GM18873 (cell line): Measurements from ENCODE around the gene TMIGD3.
"Not testable (repeated sequence)": the region's sequence is repeated elsewhere in the genome, so short reads cannot be mapped to it uniquely, and the experiment has no call there.

Experiments
- ATAC-seq: cut with Tn5 transposase; IDR thresholded peaks from one replicate; pipeline ENCODE4 v1.9.1; 2021; ENCODE audit warnings: mild to moderate bottlenecking, moderate library complexity, moderate number of reproducible peaks; ENCODE audit not compliant: unreplicated experiment, low FRiP score

The TMIGD3 gene

GRCh38 chr1:111503585-111504060, at the start of gene TMIGD3, which contains the start of gene ADORA3:
TSS of gene TMIGD3 (minus strand) at chr1:111503633. CDS start at chr1:111503354, 279 bp downstream.
TSS of gene ADORA3 (minus strand) at chr1:111503633. CDS start at chr1:111503354, 279 bp downstream.
- ATAC-seq, result no peak

GRCh38 chr1:111553196-111553595, 49.8 kb upstream of the TMIGD3 start:
- no peak for ATAC-seq

- ATAC-seq, result no peak
These were observed 49.2 kb upstream of the TMIGD3 start for GRCh38 chr1:111552587-111552986.

GRCh38 chr1:111551623-111552411, 48.4 kb upstream of the TMIGD3 start:
- ATAC-seq, result no peak

- ATAC-seq, result not testable (repeated sequence)
These were observed 44.4 kb upstream of the TMIGD3 start for GRCh38 chr1:111547786-111548185.

- no peak for ATAC-seq
These were observed 38.8 kb upstream of the TMIGD3 start for GRCh38 chr1:111542187-111542586.

- ATAC-seq, result no peak
These were observed 38.3 kb upstream of the TMIGD3 start for GRCh38 chr1:111541721-111542120.

- no peak for ATAC-seq
These were observed 37.5 kb upstream of the TMIGD3 start for GRCh38 chr1:111540928-111541327.

GRCh38 chr1:111538343-111539025, 35.1 kb upstream of the TMIGD3 start:
- no peak for ATAC-seq

GRCh38 chr1:111535256-111536191, 32.1 kb upstream of the TMIGD3 start:
- ATAC-seq, result no peak

- no peak for ATAC-seq
These were observed 16.6 kb upstream of the TMIGD3 start for GRCh38 chr1:111520053-111520452.

GRCh38 chr1:111517469-111518225, 14.2 kb upstream of the TMIGD3 start:
- no peak for ATAC-seq

GRCh38 chr1:111516005-111516535, 12.6 kb upstream of the TMIGD3 start:
- no peak for ATAC-seq

GRCh38 chr1:111515291-111516004, 12.0 kb upstream of the TMIGD3 start:
- no peak for ATAC-seq

GRCh38 chr1:111513410-111514020, 10.1 kb upstream of the TMIGD3 start:
- ATAC-seq, result no peak

GRCh38 chr1:111512931-111513330, 9.5 kb upstream of the TMIGD3 start:
- ATAC-seq, result no peak

- no peak for ATAC-seq
These were observed 8.9 kb upstream of the TMIGD3 start for GRCh38 chr1:111512132-111512889.

GRCh38 chr1:111511370-111511769, 7.9 kb upstream of the TMIGD3 start:
- no peak for ATAC-seq
